Measurements from ENCODE around the gene FECH. TPM values are rescaled to one million over a fixed set of nuclear protein-coding genes. Genes with fewer than 3 reads are reported as not detected.

The FECH gene
- 20.8 and 33.3 TPM in 2 replicates for total RNA-seq

GRCh38 chr18:57586251-57587049 lies at the start of gene FECH:
TSS of gene FECH (minus strand) at chr18:57586702. CDS start at chr18:57586620, 82 bp downstream.

Other genes with a start within 250 kb of the FECH start
- not detected in 2 replicates for gene ST8SIA3, start 234.1 kb downstream of the FECH start, total RNA-seq
- under 0.01 and 0.07 TPM in 2 replicates for gene ONECUT2, start 151.3 kb downstream of the FECH start, total RNA-seq
- gene NARS1, start 35.1 kb upstream of the FECH start, total RNA-seq, result 433 and 446 TPM in 2 replicates
- gene ATP8B1, start 216.6 kb upstream of the FECH start, total RNA-seq, result 28.0 and 55.8 TPM in 2 replicates